Neural crest cell (in vitro differentiated cells): ENCODE measurements around the gene IL20RA. TPM values are rescaled to one million over a fixed set of nuclear protein-coding genes. Genes with fewer than 3 reads are reported as not detected.

Experiments
- DNase-seq: peaks from one replicate; pipeline ENCODE4 v3.0.0; 2021; ENCODE audit warnings: low read depth, mixed read lengths, low spot score
- H3K27ac Mint-ChIP-seq: one replicate; pipeline ENCODE4 v1.8.0; 2021; ENCODE audit warnings: mild to moderate bottlenecking, mixed read lengths; ENCODE audit not compliant: unreplicated experiment
- H3K27me3 Mint-ChIP-seq: 2 replicates; pipeline ENCODE4 v1.8.0; 2021; ENCODE audit warnings: low read depth, mild to moderate bottlenecking, mixed read lengths
- H3K36me3 Mint-ChIP-seq: 2 replicates; pipeline ENCODE4 v1.8.0; 2021; ENCODE audit warnings: low read depth, mild to moderate bottlenecking, mixed read lengths
- H3K4me1 Mint-ChIP-seq: 2 replicates; pipeline ENCODE4 v1.8.0; 2021; ENCODE audit warnings: mixed read lengths
- H3K4me3 Mint-ChIP-seq: one replicate; pipeline ENCODE4 v1.8.0; 2021; ENCODE audit warnings: mild to moderate bottlenecking, mixed read lengths
- H3K9me3 Mint-ChIP-seq: 2 replicates; pipeline ENCODE4 v1.8.0; 2021; ENCODE audit warnings: mixed read lengths
- CTCF ChIP-seq: fragments of 200-600 bp; sonication (generic); conservative IDR thresholded peaks from 2 replicates; pipeline ENCODE4 v1.5.0; 2021; ENCODE audit warnings: antibody characterized with exemption, mild to moderate bottlenecking
- total RNA-seq: library from RNA; stranded (reverse); gene quantifications from 2 replicates; pipeline ENCODE4 v1.2.1, GENCODE V29; 2021

IL20RA gene
- total RNA-seq, 1 donor from 2014 or later, result not detected

DNA sequence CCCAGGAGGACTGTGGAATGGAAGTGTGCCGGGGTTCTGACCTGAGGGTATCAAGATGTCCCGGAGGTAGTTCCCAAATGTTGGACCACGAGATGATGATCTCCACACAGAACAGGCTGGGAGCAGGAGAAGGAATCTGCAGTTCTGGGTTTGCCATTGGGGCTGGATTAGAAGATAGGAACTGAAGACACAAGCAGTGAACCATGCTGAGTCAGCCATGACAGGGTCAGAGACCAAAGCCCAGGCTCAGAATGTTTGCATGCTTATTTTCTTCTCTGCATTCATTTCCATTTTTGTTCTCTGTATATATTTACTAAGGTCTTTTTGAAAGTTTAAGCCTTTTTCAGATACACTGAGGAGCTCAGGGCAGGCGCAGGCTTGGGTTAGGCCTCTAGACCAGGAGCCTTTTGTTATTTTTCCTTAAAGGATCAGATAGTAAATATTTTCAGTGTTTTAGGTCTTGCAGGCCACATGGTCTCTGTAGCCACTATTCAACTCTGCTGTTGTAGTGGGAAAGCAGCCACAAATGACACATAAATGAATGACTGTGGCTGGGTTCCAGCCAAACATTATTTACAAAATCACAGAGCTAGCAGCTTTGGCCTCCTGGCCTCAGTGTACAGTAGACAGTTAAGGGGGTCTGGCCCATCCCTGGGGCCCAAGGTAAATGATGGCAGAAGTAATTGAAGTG lies 94.2 kb downstream of the IL20RA start:
- Mint-ChIP-seq H3K4me3 (no peak overlapping the region), H3K36me3 (peaks cover 2% of the 10 kb centered on the region), H3K4me1 (peaks cover 4% of the 10 kb centered on the region), H3K27me3 (no peaks in the 10 kb centered on the region), H3K27ac (no peak overlapping the region), H3K9me3 (peaks cover 8% of the 10 kb centered on the region)
- no peak for DNase-seq
- TF ChIP-seq CTCF, result no peak

Other genes starting within 250 kb of the IL20RA start
- gene PEX7, start 222.4 kb downstream of the IL20RA start, total RNA-seq, result 4.5 and 5.3 TPM in 2 replicates
- gene SLC35D3, start 122.7 kb downstream of the IL20RA start, total RNA-seq, result not detected in 2 replicates
- not detected in 2 replicates for gene IL22RA2, start 128.7 kb upstream of the IL20RA start, total RNA-seq
- 20.3 and 23.0 TPM in 2 replicates for gene IFNGR1, start 174.4 kb upstream of the IL20RA start, total RNA-seq